Heart left ventricle (tissue), 16 donors: ENCODE data around the gene EVC. TPM values are rescaled to one million over a fixed set of nuclear protein-coding genes. Genes with fewer than 3 reads are reported as not detected.

ENCODE experiments used
- ATAC-seq, 4 donors: fragments of 200-7000 bp; cut with Tn5 transposase; one replicate each; pipeline ENCODE4 v1.9.1; 2020 to 2022; ENCODE audit warnings: moderate library complexity in 4 of 4, mild to moderate bottlenecking in 3 of 4, moderate number of reproducible peaks in 1 of 4
- DNase-seq, 5 donors: peaks; one replicate each; pipeline ENCODE4 v3.0.0-alpha.2; 2020
- H3K27ac ChIP-seq, 12 donors: fragments of 200-600 bp; sonication (generic) in 4 of 12; one replicate each; pipeline versions ENCODE4 v1.5.0 to v1.8.0; 2016 to 2022; ENCODE audit warnings: mild to moderate bottlenecking in 2 of 12
- H3K27me3 ChIP-seq, 9 donors: fragments of 200-600 bp; sonication (generic) in 2 of 9; one replicate each; pipeline versions ENCODE4 v1.5.1 to v1.8.0; 2016 to 2022; ENCODE audit warnings: mild to moderate bottlenecking in 3 of 9
- H3K36me3 ChIP-seq, 9 donors: fragments of 200-600 bp; sonication (generic) in 2 of 9; one replicate each; pipeline versions ENCODE4 v1.5.0 to v1.8.0; 2018 to 2022; ENCODE audit warnings: mild to moderate bottlenecking in 2 of 9
- H3K4me1 ChIP-seq, 12 donors: fragments of 200-600 bp; sonication (generic) in 4 of 12; one replicate each; pipeline versions ENCODE4 v1.5.0 to v1.8.0; 2016 to 2022; ENCODE audit warnings: mild to moderate bottlenecking in 3 of 12
- H3K4me3 ChIP-seq, 12 donors: fragments of 200-600 bp; sonication (generic) in 4 of 12; one replicate each; pipeline versions ENCODE4 v1.5.0 to v1.8.0; 2017 to 2022; ENCODE audit warnings: mild to moderate bottlenecking in 9 of 12, moderate library complexity in 4 of 12
- H3K9me3 ChIP-seq, 12 donors: fragments of 200-600 bp; sonication (generic) in 4 of 12; one replicate each; pipeline versions ENCODE4 v1.5.0 to v1.8.0; 2016 to 2022; ENCODE audit warnings: mild to moderate bottlenecking in 1 of 12
- POLR2A ChIP-seq, 2 donors: fragments of 450-650 bp; IDR thresholded peaks; one replicate each; pipeline ENCODE4 v1.6.1; 2017; ENCODE audit warnings: antibody characterized with exemption in 2 of 2, mild to moderate bottlenecking in 2 of 2, moderate library complexity in 2 of 2
- WGBS, 4 donors: extraction: QIAGEN DNeasy Blood & Tissue Kit in 2 of 4; methylation state at CpG; one replicate each; pipeline versions ENCODE4 v1.1.5 to v1.1.7; 2013 to 2018; 5-methylcytosine and 5-hydroxymethylcytosine counted together
- intact Hi-C, 10 donors: fragments of 100-400 bp; cut with DNase I; formaldehyde crosslinking; loops; one replicate each; pipeline versions ENCODE4 v1.11.1 to v1.14.2; 2022
- polyA plus RNA-seq, 2 donors: library from polyadenylated mRNA; stranded (reverse); fragments of 200-250 nt; gene quantifications; one replicate each; pipeline ENCODE4 v1.2.3, GENCODE V29; 2013
- total RNA-seq, 9 donors: library from RNA; depleted of rRNA in 2 of 9; stranded (reverse); fragments of >200 nt in 2 of 9; fragmentation: NEBNext Ultra II Directional in 3 of 9; extraction: Animal tissue kit (Norgen Biotek cat#: 25700) in 3 of 9; gene quantifications; one replicate each; pipeline versions ENCODE4 v1.1.0 to v1.2.4, GENCODE V29; 2016 to 2023
- TF ChIP-seq, protein P1 (sequence below), 12 donors: fragments of 200-600 bp; sonication (generic) in 4 of 12; IDR thresholded peaks; one replicate each; pipeline versions ENCODE4 v1.5.0 to v1.8.0; 2018 to 2022; ENCODE audit warnings: antibody characterized with exemption in 12 of 12, mild to moderate bottlenecking in 5 of 12
- donor health status: ischemic (EF 13 %, LVEDD 7.1; RV severe dilation, severe dysfunction).
- donor health status: healthy with polysubstance abuse.
- donor health status: DM: no; HTN: yes; CAD: no.
- donor health status: DM: no; HTN: no; CAD: no.
- donor health status: ischemic (EF 25% LVEDD 6.9; RV normal size, moderate dysfunction).
- donor health status: ischemic (EF 25% LVEDD 5.7; RV mildly dilated, moderate dysfunction).
- donor health status: healthy.
- donor health status: DM: yes; HTN: yes; CAD: no.
- donor health status: ischemic (EF 35%, LVEDD 5.7; RV mildly dilated, moderate dysfunction).
- donor health status: nonischemic (EF 11% LVEDD 7.7; RV severe dilation, severe dysfunction).
- donor health status: DM: yes; HTN: yes; CAD: no.
- donor health status: PGD.
- donor health status: ischemic (EF 29% LVEDD 5.4; RV normal size, mild dysfunction).
- donor health status: nonischemic (EF 23%, LVEDD 6.1; RV moderate dilation, normal function).

Gene EVC
- total and polyA plus RNA-seq, 11 donors: 2.4 to 11.3 (median 4.1) TPM

DNA sequence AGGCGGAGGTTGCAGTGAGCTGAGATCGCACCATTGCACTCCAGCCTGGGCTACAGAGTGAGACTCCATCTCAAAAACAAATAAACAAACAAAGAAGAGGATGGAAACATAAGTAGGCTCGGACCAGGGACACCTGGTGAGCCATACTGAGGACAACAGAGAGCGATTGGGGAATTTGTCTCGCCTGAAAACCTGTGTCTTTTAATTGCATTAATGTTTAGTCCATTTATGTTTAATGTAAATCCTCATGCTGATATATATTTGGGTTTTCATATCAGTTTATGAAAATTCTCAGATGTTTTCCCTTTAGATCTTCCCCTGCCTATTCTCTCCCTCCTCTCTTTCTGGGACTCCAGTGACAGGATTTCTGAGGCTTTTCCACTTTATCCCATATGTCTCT, 84.6 kb downstream of the EVC start:
- no peak for TF ChIP-seq POLR2A (IDR thresholded peaks at IDR 0.05)
- TF ChIP-seq, protein P1, sequence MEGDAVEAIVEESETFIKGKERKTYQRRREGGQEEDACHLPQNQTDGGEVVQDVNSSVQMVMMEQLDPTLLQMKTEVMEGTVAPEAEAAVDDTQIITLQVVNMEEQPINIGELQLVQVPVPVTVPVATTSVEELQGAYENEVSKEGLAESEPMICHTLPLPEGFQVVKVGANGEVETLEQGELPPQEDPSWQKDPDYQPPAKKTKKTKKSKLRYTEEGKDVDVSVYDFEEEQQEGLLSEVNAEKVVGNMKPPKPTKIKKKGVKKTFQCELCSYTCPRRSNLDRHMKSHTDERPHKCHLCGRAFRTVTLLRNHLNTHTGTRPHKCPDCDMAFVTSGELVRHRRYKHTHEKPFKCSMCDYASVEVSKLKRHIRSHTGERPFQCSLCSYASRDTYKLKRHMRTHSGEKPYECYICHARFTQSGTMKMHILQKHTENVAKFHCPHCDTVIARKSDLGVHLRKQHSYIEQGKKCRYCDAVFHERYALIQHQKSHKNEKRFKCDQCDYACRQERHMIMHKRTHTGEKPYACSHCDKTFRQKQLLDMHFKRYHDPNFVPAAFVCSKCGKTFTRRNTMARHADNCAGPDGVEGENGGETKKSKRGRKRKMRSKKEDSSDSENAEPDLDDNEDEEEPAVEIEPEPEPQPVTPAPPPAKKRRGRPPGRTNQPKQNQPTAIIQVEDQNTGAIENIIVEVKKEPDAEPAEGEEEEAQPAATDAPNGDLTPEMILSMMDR (IDR thresholded peaks at IDR 0.05): no peak
- no peak overlapping the region for H3K4me3 ChIP-seq
- peaks cover 0 to 3% (median 0%) of the 10 kb centered on the region in 12 donors for H3K4me1 ChIP-seq
- ATAC-seq (no peak), DNase-seq (no peak)
- no peaks in the 10 kb centered on the region for H3K9me3 ChIP-seq
- H3K27ac ChIP-seq: no peak overlapping the region
- peaks cover 0 to 52% (median 8%) of the 10 kb centered on the region in 9 donors for H3K36me3 ChIP-seq
- no peaks in the 10 kb centered on the region for H3K27me3 ChIP-seq
- WGBS, 4 donors: 92 to 97% (median 94%) methylated on average over 5 of the region's 5 CpGs
- intact Hi-C loops: loop anchor here in 2 of 10 donors (10.0 kb wide), 2 partner anchors 741 to 1311 kb away; partner anchors contain the start of gene STK32B (in 1 of the 2)

DNA sequence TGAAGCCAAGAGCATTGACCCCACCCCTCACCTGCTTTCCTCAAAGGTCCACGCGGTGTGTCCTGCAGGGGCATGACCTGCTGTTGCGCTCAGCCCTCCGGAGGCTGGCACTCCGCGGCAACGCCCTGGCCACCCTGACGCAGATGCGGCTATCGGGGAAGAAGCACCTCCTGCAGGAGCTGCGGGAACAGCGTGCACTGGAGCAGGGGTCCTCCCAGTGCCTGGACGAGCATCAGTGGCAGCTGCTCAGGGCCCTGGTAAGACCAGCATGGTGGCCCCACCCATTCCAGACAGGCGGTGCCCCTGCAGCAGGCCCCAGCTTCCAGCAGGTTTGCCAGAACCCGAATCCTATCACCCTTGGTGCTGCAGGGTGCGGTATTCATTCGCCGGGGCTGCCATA, 86.0 kb downstream of the EVC start:
- H3K27me3 ChIP-seq: no peaks in the 10 kb centered on the region
- H3K4me3 ChIP-seq: no peak overlapping the region
- no peaks in the 10 kb centered on the region for H3K9me3 ChIP-seq
- 93 to 96% (median 95%) methylated on average over 13 to 18 of the region's 18 CpGs for WGBS, 4 donors
- H3K27ac ChIP-seq: no peak overlapping the region
- ATAC-seq (no peak), DNase-seq (no peak)
- peaks cover 0 to 3% (median 0%) of the 10 kb centered on the region in 12 donors for H3K4me1 ChIP-seq
- intact Hi-C loops: loop anchor here in 2 of 10 donors (10.0 kb wide), 2 partner anchors 742 to 1312 kb away; partner anchors contain the start of gene STK32B (in 1 of the 2)
- peaks cover 0 to 49% (median 8%) of the 10 kb centered on the region in 9 donors for H3K36me3 ChIP-seq
- TF ChIP-seq, protein P1 (IDR thresholded peaks at IDR 0.05): no peak
- no peak for TF ChIP-seq POLR2A (IDR thresholded peaks at IDR 0.05)

DNA sequence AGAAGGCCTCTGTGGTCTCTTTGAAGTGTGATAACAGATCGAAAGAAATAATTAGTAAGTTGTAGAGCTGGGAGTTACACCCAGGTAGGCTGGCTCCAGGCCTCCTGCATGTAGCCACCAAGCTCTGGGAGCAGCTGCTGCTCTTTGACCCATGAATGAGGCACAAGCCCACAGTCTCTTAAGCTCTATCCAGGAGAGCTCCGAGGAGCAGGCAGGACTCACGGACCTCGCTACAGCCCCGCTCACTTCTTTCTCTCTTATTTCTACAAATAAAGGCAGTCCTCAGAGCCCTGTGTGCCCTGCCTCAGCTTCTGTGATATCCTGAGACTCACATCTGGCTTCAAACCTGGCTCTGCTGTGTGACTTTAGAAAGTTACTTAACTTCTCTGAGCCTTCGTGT, 86.9 kb downstream of the EVC start:
- H3K9me3 ChIP-seq: no peaks in the 10 kb centered on the region
- TF ChIP-seq, protein P1 (IDR thresholded peaks at IDR 0.05): no peak
- no peak for TF ChIP-seq POLR2A (IDR thresholded peaks at IDR 0.05)
- no peak overlapping the region for H3K27ac ChIP-seq
- H3K4me1 ChIP-seq: peaks cover 0 to 3% (median 0%) of the 10 kb centered on the region in 12 donors
- no peaks in the 10 kb centered on the region for H3K27me3 ChIP-seq
- DNase-seq (no peak), ATAC-seq (no peak)
- H3K36me3 ChIP-seq: peaks cover 0 to 57% (median 8%) of the 10 kb centered on the region in 9 donors
- intact Hi-C loops: loop anchor here in 2 of 10 donors (10.0 kb wide), 2 partner anchors 743 to 1313 kb away; partner anchors contain the start of gene STK32B (in 1 of the 2)
- 92 to 98% (median 95%) methylated on average over 6 of the region's 6 CpGs for WGBS, 4 donors
- H3K4me3 ChIP-seq: no peak overlapping the region

- TF ChIP-seq POLR2A (IDR thresholded peaks at IDR 0.05): no peak
- TF ChIP-seq, protein P1 (IDR thresholded peaks at IDR 0.05): no peak
- H3K27me3 ChIP-seq: no peaks in the 10 kb centered on the region
- DNase-seq (peak; percentile 15 to 75 (median 46)), ATAC-seq (peak; percentile 37 to 74 (median 70))
- 47 to 81% (median 60%) methylated on average over 7 to 11 of the region's 11 CpGs for WGBS, 4 donors
- H3K4me1 ChIP-seq: peaks cover 0 to 3% (median 0%) of the 10 kb centered on the region in 12 donors
- H3K4me3 ChIP-seq: no peak overlapping the region
- peaks cover 0 to 62% (median 8%) of the 10 kb centered on the region in 9 donors for H3K36me3 ChIP-seq
- H3K9me3 ChIP-seq: no peaks in the 10 kb centered on the region
- intact Hi-C loops: loop anchor here in 2 of 10 donors (10.0 kb wide), 2 partner anchors 744 to 1314 kb away; partner anchors contain the start of gene STK32B (in 1 of the 2)
- no peak overlapping the region for H3K27ac ChIP-seq
Measured at GRCh38 chr4:5798462-5798861, 87.5 kb downstream of the EVC start.
